OCI-LY3 (cell line): ENCODE results near the gene AXIN1.

Experiments
- H2AFZ ChIP-seq: fragments of 200-600, 300-600 bp; shearing (Covaris generic); 2 replicates; pipeline ENCODE4 v1.6.0; 2014; ENCODE audit warnings: antibody characterized with exemption, low read depth, low read length
- H3K27ac ChIP-seq: fragments of 200-600, 300-600 bp; sonication (generic); 2 replicates; pipeline ENCODE4 v1.5.1; 2014; ENCODE audit warnings: mild to moderate bottlenecking, low read length, moderate library complexity, mixed read lengths
- H3K27me3 ChIP-seq: fragments of 200-600, 300-600 bp; sonication (generic); 2 replicates; pipeline ENCODE4 v1.6.1; 2014; ENCODE audit warnings: low read depth, low read length, mixed read lengths
- H3K36me3 ChIP-seq: fragments of 200-600, 300-600 bp; sonication (generic); replicated peaks from 2 replicates; pipeline ENCODE3; 2014; ENCODE audit warnings: low read depth, low read length, mixed read lengths
- H3K4me1 ChIP-seq: fragments of 300-600, 200-600 bp; sonication (generic); 2 replicates; pipeline ENCODE4 v1.6.1; 2014; ENCODE audit warnings: low read length, mixed read lengths
- H3K4me2 ChIP-seq: fragments of 200-600, 300-600 bp; sonication (generic); 2 replicates; pipeline ENCODE4 v1.6.1; 2014; ENCODE audit warnings: low read length, mixed read lengths
- H3K4me3 ChIP-seq: fragments of 300-600, 200-600 bp; sonication (generic); 2 replicates; pipeline ENCODE4 v1.5.1; 2014; ENCODE audit warnings: antibody characterized with exemption, mild to moderate bottlenecking, low read length, moderate library complexity
- H3K79me2 ChIP-seq: fragments of 300-600, 200-600 bp; shearing (Covaris generic); 2 replicates; pipeline ENCODE4 v1.6.1; 2014; ENCODE audit warnings: mild to moderate bottlenecking, low read length, mixed read lengths
- H3K9ac ChIP-seq: fragments of 300-600, 200-600 bp; shearing (Covaris generic); 2 replicates; pipeline ENCODE4 v1.6.0; 2014; ENCODE audit warnings: mild to moderate bottlenecking, low read length, moderate library complexity
- H3K9me3 ChIP-seq: fragments of 200-600, 300-600 bp; shearing (Covaris generic); 2 replicates; pipeline ENCODE4 v1.6.1; 2014; ENCODE audit warnings: low read length, mixed read lengths; ENCODE audit not compliant: insufficient read depth
- H4K20me1 ChIP-seq: fragments of 200-600, 300-600 bp; sonication (generic); 2 replicates; pipeline ENCODE4 v1.6.1; 2016; ENCODE audit warnings: low read length, mixed read lengths; ENCODE audit not compliant: insufficient read depth
- EZH2phosphoT487 ChIP-seq: fragments of 200-600 bp; shearing (Covaris generic); IDR thresholded peaks from 2 replicates; pipeline ENCODE4 v1.6.1; 2018; ENCODE audit warnings: antibody characterized with exemption, mixed run types, low read depth
- TF ChIP-seq, protein P1 (sequence below): fragments of 200-600, 300-600 bp; sonication (generic); IDR thresholded peaks from 2 replicates; pipeline ENCODE4 v1.5.1; 2014; ENCODE audit warnings: antibody characterized with exemption, low read length, low read depth

Gene AXIN1

DNA sequence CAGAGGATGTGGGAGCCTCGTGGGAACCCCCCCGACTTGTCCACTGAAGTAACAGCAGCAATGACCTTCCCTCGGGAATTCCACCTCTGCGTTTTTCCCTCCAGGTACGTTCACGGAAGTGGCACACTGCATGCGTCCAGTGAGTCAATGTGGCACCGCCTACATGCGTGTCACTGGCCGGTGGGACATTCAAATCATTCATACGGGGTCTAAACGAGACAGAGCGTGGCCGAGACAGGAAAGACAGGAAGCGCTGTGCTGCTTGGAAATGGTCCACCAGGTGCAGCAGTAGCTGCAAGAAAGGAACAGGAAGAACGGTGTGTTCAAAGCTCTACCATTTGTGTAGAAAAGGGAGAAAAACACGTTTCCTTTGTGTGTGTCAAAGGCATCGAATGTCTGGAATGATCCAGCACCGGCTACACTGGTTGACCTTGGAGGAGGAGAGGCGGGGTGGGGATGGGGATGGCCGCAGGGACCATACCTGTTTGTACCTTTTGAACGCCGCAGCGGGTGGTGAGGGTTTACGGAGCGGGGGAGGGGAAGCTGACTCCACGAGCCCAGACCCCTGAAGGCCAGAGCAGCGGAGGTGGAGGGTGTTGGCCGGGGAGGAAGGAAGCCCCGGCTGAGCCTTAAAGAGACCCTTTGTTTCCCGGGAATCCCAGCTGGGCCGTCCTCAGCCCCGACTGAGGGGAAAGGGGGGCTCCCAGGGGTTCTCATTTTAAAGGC, 31.0 kb upstream of the AXIN1 start:
- Histone ChIP-seq H3K36me3 (no peaks in the 10 kb centered on the region), H2AFZ (no peak overlapping the region), H3K27me3 (no peaks in the 10 kb centered on the region), H3K9ac (peak overlapping the region; percentile 87; the same call in 1 of the 2 replicates), H3K4me1 (peaks cover 16% of the 10 kb centered on the region), H3K4me3 (peak overlapping the region; percentile 98), H3K27ac (no peak overlapping the region), H3K9me3 (no peaks in the 10 kb centered on the region), H3K79me2 (peaks cover 7% of the 10 kb centered on the region; the same call in 1 of the 2 replicates), H3K4me2 (peak overlapping the region; percentile 95), H4K20me1 (no peaks in the 10 kb centered on the region)
- TF ChIP-seq, protein P1, sequence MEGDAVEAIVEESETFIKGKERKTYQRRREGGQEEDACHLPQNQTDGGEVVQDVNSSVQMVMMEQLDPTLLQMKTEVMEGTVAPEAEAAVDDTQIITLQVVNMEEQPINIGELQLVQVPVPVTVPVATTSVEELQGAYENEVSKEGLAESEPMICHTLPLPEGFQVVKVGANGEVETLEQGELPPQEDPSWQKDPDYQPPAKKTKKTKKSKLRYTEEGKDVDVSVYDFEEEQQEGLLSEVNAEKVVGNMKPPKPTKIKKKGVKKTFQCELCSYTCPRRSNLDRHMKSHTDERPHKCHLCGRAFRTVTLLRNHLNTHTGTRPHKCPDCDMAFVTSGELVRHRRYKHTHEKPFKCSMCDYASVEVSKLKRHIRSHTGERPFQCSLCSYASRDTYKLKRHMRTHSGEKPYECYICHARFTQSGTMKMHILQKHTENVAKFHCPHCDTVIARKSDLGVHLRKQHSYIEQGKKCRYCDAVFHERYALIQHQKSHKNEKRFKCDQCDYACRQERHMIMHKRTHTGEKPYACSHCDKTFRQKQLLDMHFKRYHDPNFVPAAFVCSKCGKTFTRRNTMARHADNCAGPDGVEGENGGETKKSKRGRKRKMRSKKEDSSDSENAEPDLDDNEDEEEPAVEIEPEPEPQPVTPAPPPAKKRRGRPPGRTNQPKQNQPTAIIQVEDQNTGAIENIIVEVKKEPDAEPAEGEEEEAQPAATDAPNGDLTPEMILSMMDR, result no peak

GRCh38 chr16:381789-382717, 29.5 kb upstream of the AXIN1 start, which contains the start of gene PGAP6:
TSS of gene PGAP6 (minus strand) at chr16:381978. CDS start at chr16:381821, 157 bp downstream.
- H3K27me3 ChIP-seq, result no peaks in the 10 kb centered on the region
- peaks cover 7% of the 10 kb centered on the region; the same call in 1 of the 2 replicates for H3K79me2 ChIP-seq
- H3K9me3 ChIP-seq, result no peaks in the 10 kb centered on the region
- peak within 1 kb of the TSS; percentile 100 for H3K4me2 ChIP-seq
- peaks cover 16% of the 10 kb centered on the region for H3K4me1 ChIP-seq
- peak within 1 kb of the TSS; percentile 98 for H3K4me3 ChIP-seq
- H3K9ac ChIP-seq, result peak within 1 kb of the TSS; percentile 87
- TF ChIP-seq EZH2phosphoT487, result no peak
- TF ChIP-seq, protein P1, result no peak
- H3K27ac ChIP-seq, result no peak within 1 kb of the TSS
- H4K20me1 ChIP-seq, result no peaks in the 10 kb centered on the region
- H2AFZ ChIP-seq, result peak within 1 kb of the TSS; percentile 56
- no peaks in the 10 kb centered on the region for H3K36me3 ChIP-seq

- Histone ChIP-seq H3K27me3 (no peaks in the 10 kb centered on the region), H3K4me3 (peak overlapping the region; percentile 96), H3K36me3 (no peaks in the 10 kb centered on the region), H3K4me2 (peak overlapping the region; percentile 100), H3K9me3 (no peaks in the 10 kb centered on the region), H2AFZ (no peak overlapping the region), H4K20me1 (no peaks in the 10 kb centered on the region), H3K9ac (peak overlapping the region; percentile 74), H3K79me2 (peaks cover 7% of the 10 kb centered on the region; the same call in 1 of the 2 replicates), H3K4me1 (peaks cover 16% of the 10 kb centered on the region), H3K27ac (no peak overlapping the region)
- TF ChIP-seq, protein P1, result no peak
- TF ChIP-seq EZH2phosphoT487, result no peak
These were observed 28.7 kb upstream of the AXIN1 start for GRCh38 chr16:381012-381788.

DNA sequence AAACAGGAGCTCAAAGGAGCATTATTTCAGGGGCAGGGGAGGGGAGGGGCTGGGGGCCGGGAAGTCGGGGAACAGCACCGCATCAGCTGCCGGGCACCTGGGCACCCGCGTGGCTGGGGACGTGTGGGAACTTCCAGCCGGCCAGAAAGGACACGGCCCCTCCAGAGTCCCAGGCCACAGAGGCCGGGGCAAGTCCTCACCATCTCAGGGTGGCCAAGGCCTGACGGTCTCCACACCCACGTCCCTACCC, 28.2 kb upstream of the AXIN1 start:
- Histone ChIP-seq H3K4me2 (peak overlapping the region; percentile 100), H3K27ac (no peak overlapping the region), H3K9me3 (no peaks in the 10 kb centered on the region), H3K27me3 (no peaks in the 10 kb centered on the region), H3K79me2 (peaks cover 7% of the 10 kb centered on the region; the same call in 1 of the 2 replicates), H2AFZ (no peak overlapping the region), H3K4me3 (peak overlapping the region; percentile 96), H3K9ac (peak overlapping the region; percentile 74), H4K20me1 (no peaks in the 10 kb centered on the region), H3K36me3 (no peaks in the 10 kb centered on the region), H3K4me1 (peaks cover 16% of the 10 kb centered on the region)
- TF ChIP-seq, protein P1, result no peak
- TF ChIP-seq EZH2phosphoT487, result no peak
